SK-N-SH (cell line): ENCODE results near the gene IL12A. TPM values are rescaled to one million over a fixed set of nuclear protein-coding genes. Genes with fewer than 3 reads are reported as not detected.

Experiments
- CTCF ChIA-PET: fragments of 300-600, 350-600 bp; formaldehyde crosslinking; extraction: SDS; loops from one replicate; lab custom pipeline; 2021; lab: Yijun Ruan, JAX
- POLR2A ChIA-PET: fragments of 350-600 bp; sonication (Branson Sonifier 250); formaldehyde crosslinking; extraction: SDS; loops from one replicate; lab custom pipeline; 2020; ENCODE audit warnings: antibody characterized with exemption, inconsistent platforms; lab: Yijun Ruan, JAX
- DNase-seq: peaks from one replicate; pipeline ENCODE4 v3.0.0; 2012
- H2AFZ ChIP-seq: fragments of 200-600 bp; sonication (generic); 2 replicates; pipeline ENCODE4 v1.8.1; 2016; ENCODE audit warnings: antibody characterized with exemption, mild to moderate bottlenecking, low read depth
- H3F3A ChIP-seq: fragments of 200-600 bp; sonication (generic); replicated peaks from 2 replicates; pipeline ENCODE3; 2016; ENCODE audit warnings: antibody characterized with exemption, mild to moderate bottlenecking; ENCODE audit not compliant: insufficient read depth
- H3K27ac ChIP-seq, 2 experiments: fragments of 200-500 bp in 1 of 2; fragments of 200-600 bp in 1 of 2; sonication (Bioruptor generic) in 1 of 2; sonication (generic), shearing (Covaris generic) in 1 of 2; 2 replicates each; pipeline versions ENCODE4 v1.5.1 to v1.6.1; 2014 to 2016; ENCODE audit warnings: low read depth in 2 of 2, inconsistent platforms in 1 of 2, low read length in 1 of 2, mild to moderate bottlenecking in 1 of 2, mixed read lengths in 1 of 2
- H3K27me3 ChIP-seq: fragments of 200-600 bp; sonication (generic), shearing (Covaris generic); 2 replicates; pipeline ENCODE4 v1.6.1; 2016; ENCODE audit warnings: mixed run types; ENCODE audit not compliant: insufficient read depth
- H3K36me3 ChIP-seq, 2 experiments: fragments of 200-500 bp in 1 of 2; fragments of 200-600 bp in 1 of 2; sonication (Bioruptor generic) in 1 of 2; sonication (generic) in 1 of 2; replicated peaks in 1 of 2; 2 replicates each; pipeline versions ENCODE3 to v1.5.1; 2014 to 2016; ENCODE audit warnings: low read length in 1 of 2, mild to moderate bottlenecking in 1 of 2; ENCODE audit not compliant: insufficient read depth in 2 of 2, control insufficient read depth in 1 of 2
- H3K4me1 ChIP-seq, 2 experiments: fragments of 200-500 bp in 1 of 2; fragments of 200-600 bp in 1 of 2; sonication (Bioruptor generic) in 1 of 2; sonication (generic), shearing (Covaris generic) in 1 of 2; 2 replicates each; pipeline versions ENCODE4 v1.5.1 to v1.6.1; 2014 to 2016; ENCODE audit warnings: low read depth in 1 of 2, low read length in 1 of 2, mixed run types in 1 of 2; ENCODE audit not compliant: insufficient read depth in 2 of 2, control insufficient read depth in 1 of 2
- H3K4me2 ChIP-seq: fragments of 200-600 bp; sonication (generic), shearing (Covaris generic); 2 replicates; pipeline ENCODE4 v1.6.1; 2017; ENCODE audit warnings: mixed run types
- H3K4me3 ChIP-seq, 2 experiments: fragments of 200-500 bp in 1 of 2; fragments of 200-600 bp in 1 of 2; sonication (Bioruptor generic) in 1 of 2; sonication (generic), shearing (Covaris generic) in 1 of 2; 2 replicates each; pipeline versions ENCODE4 v1.5.1 to v1.8.1; 2014 to 2016; ENCODE audit warnings: low read depth in 2 of 2, inconsistent platforms in 1 of 2, low read length in 1 of 2, mild to moderate bottlenecking in 1 of 2, mixed read lengths in 1 of 2, moderate library complexity in 1 of 2
- H3K79me2 ChIP-seq: fragments of 200-600 bp; sonication (generic); 2 replicates; pipeline ENCODE4 v1.8.1; 2017; ENCODE audit warnings: mild to moderate bottlenecking; ENCODE audit not compliant: insufficient read depth
- H3K9ac ChIP-seq: fragments of 200-600 bp; sonication (generic); 2 replicates; pipeline ENCODE4 v1.6.1; 2017; ENCODE audit warnings: mixed run types
- H3K9me2 ChIP-seq: fragments of 200-600 bp; sonication (generic); 2 replicates; pipeline ENCODE4 v1.6.1; 2017; ENCODE audit warnings: mixed run types
- H3K9me3 ChIP-seq: fragments of 200-600 bp; sonication (generic); 2 replicates; pipeline ENCODE4 v1.6.1; 2017; ENCODE audit warnings: mixed run types, mild to moderate bottlenecking, moderate library complexity
- H4K20me1 ChIP-seq: fragments of 200-600 bp; sonication (generic); 2 replicates; pipeline ENCODE4 v1.6.1; 2017; ENCODE audit warnings: mild to moderate bottlenecking, mixed run types; ENCODE audit not compliant: insufficient read depth
- EZH2phosphoT487 ChIP-seq: fragments of 200-600 bp; sonication (generic); IDR thresholded peaks from 2 replicates; pipeline ENCODE4 v1.6.1; 2017; ENCODE audit warnings: low read depth, mixed run types, mild to moderate bottlenecking, antibody characterized with exemption, moderate library complexity, borderline replicate concordance
- FOSL2 ChIP-seq: IDR thresholded peaks from 2 replicates; pipeline ENCODE4 v1.4.0; 2012; ENCODE audit warnings: low read depth, mild to moderate bottlenecking, moderate library complexity, borderline replicate concordance
- FOXJ3 ChIP-seq: sonication (generic); formaldehyde crosslinking; IDR thresholded peaks from 2 replicates; pipeline ENCODE4 v1.5.1; 2020; ENCODE audit warnings: mild to moderate bottlenecking, missing genetic modification reagents
- GABPA ChIP-seq: IDR thresholded peaks from 2 replicates; pipeline ENCODE4 v1.4.0; 2012; ENCODE audit warnings: low read depth, mild to moderate bottlenecking
- GATA2 ChIP-seq: sonication (generic); formaldehyde crosslinking; IDR thresholded peaks from 2 replicates; pipeline ENCODE4 v1.5.0; 2020; ENCODE audit warnings: mild to moderate bottlenecking, missing genetic modification reagents
- JUND ChIP-seq: IDR thresholded peaks from 2 replicates; pipeline ENCODE4 v1.4.0; 2012
- MEF2A ChIP-seq: IDR thresholded peaks from 2 replicates; pipeline ENCODE4 v1.4.0; 2012; ENCODE audit warnings: low read depth, borderline replicate concordance
- MXI1 ChIP-seq: IDR thresholded peaks from 2 replicates; pipeline ENCODE4 v1.6.1; 2012; ENCODE audit warnings: mild to moderate bottlenecking, low read depth, low read length, improper control_type of control experiment
- NFIC ChIP-seq: IDR thresholded peaks from 2 replicates; pipeline ENCODE4 v1.4.0; 2012; ENCODE audit warnings: borderline replicate concordance
- PBX3 ChIP-seq: IDR thresholded peaks from 2 replicates; pipeline ENCODE4; 2012
- SIN3A ChIP-seq: IDR thresholded peaks from 2 replicates; pipeline ENCODE4 v1.6.1; 2012; ENCODE audit warnings: low read depth, mild to moderate bottlenecking, low read length, moderate library complexity, borderline replicate concordance
- TAF1 ChIP-seq: IDR thresholded peaks from 2 replicates; pipeline ENCODE4 v1.6.1; 2012; ENCODE audit warnings: low read depth, mild to moderate bottlenecking, low read length, moderate library complexity, borderline replicate concordance
- YY1 ChIP-seq: IDR thresholded peaks from 2 replicates; pipeline ENCODE4 v1.4.0; 2012; ENCODE audit warnings: low read depth, mild to moderate bottlenecking
- ZBTB33 ChIP-seq: IDR thresholded peaks from 2 replicates; pipeline ENCODE4 v1.4.0; 2012; ENCODE audit warnings: low read depth, borderline replicate concordance
- WGBS: methylation state at CpG from one replicate; pipeline ENCODE4 v1.1.6; 2017; ENCODE audit warnings: low lambda C conversion rate; 5-methylcytosine and 5-hydroxymethylcytosine counted together
- polyA plus RNA-seq, 3 experiments: library from polyadenylated mRNA; depleted of rRNA; stranded (reverse); fragments of >200 nt; gene quantifications; 2 replicates each; pipeline ENCODE4 v1.2.3, GENCODE V29; 2012

The IL12A gene
- polyA plus RNA-seq, 1 of the 3 experiments (the other 2 are of a cell fraction) = 0.97 TPM

- ChIA-PET CTCF (interaction anchor here (1.4 to 1.8 kb wide), 5 partner anchors 24 to 132 kb away, joined by 3 to 7 read pairs (median 4); no protein-coding TSS in a partner anchor), POLR2A (no interaction called here)
- Histone ChIP-seq H3K9me3 (no peaks in the 10 kb centered on the region; the same call in 1 of the 2 replicates), H3K27me3 (no peaks in the 10 kb centered on the region), H3K27ac (no peak overlapping the region), H3K4me1 (no peaks in the 10 kb centered on the region; a peak in 1 of 4 replicates), H3K4me3 (no peak overlapping the region), H3K79me2 (no peaks in the 10 kb centered on the region), H3K4me2 (no peak overlapping the region), H4K20me1 (no peaks in the 10 kb centered on the region), H3K9ac (no peak overlapping the region), H3K9me2 (no peaks in the 10 kb centered on the region), H2AFZ (no peak overlapping the region), H3F3A (peaks cover 17% of the 10 kb centered on the region), H3K36me3 (no peaks in the 10 kb centered on the region)
- no peak for DNase-seq
- no peak for TF ChIP-seq SIN3A
- TF ChIP-seq FOXJ3 (CRISPR knock-in tag) = no peak
- TF ChIP-seq GATA2 (CRISPR knock-in tag) = no peak
- no peak for TF ChIP-seq PBX3
- no peak for TF ChIP-seq MEF2A
- TF ChIP-seq GABPA = no peak
- TF ChIP-seq EZH2phosphoT487 = no peak
- TF ChIP-seq TAF1 = no peak
- TF ChIP-seq YY1 = no peak
- no peak for TF ChIP-seq JUND
- no peak for TF ChIP-seq NFIC
- TF ChIP-seq ZBTB33 = no peak
- TF ChIP-seq MXI1 = no peak
- no peak for TF ChIP-seq FOSL2
- WGBS = 84% methylated on average over 11 of the region's 11 CpGs
Observed at GRCh38 chr3:159960188-159961148, 28.2 kb upstream of the IL12A start.
